ENCODE data around the gene PLD6.
A peak's percentile ranks its signal among the peaks of the same experiment; 100 is the strongest.
"Not testable (repeated sequence)": the region's sequence is repeated elsewhere in the genome, so short reads cannot be mapped to it uniquely, and the experiment has no call there.

The PLD6 gene

GRCh38 chr17:17206124-17206912, at the start of gene PLD6:
Gene PLD6 (minus strand): TSS chr17:17206333. CDS start chr17:17206286, 47 bp downstream.
- DNase-seq (ENCODE audit: low spot score), result peak; percentile 87

- DNase-seq (ENCODE audit: low spot score), result not testable (repeated sequence)
Observed at GRCh38 chr17:17255689-17256088, 49.6 kb upstream of the PLD6 start.

GRCh38 chr17:17254036-17254435, 47.9 kb upstream of the PLD6 start:
- DNase-seq (ENCODE audit: low spot score), result no peak

GRCh38 chr17:17253406-17253805, 47.3 kb upstream of the PLD6 start:
- no peak for DNase-seq (ENCODE audit: low spot score)

GRCh38 chr17:17252149-17252661, 46.1 kb upstream of the PLD6 start:
- no peak for DNase-seq (ENCODE audit: low spot score)

- no peak for DNase-seq (ENCODE audit: low spot score)
Observed at GRCh38 chr17:17246879-17247278, 40.7 kb upstream of the PLD6 start.

- no peak for DNase-seq (ENCODE audit: low spot score)
Observed at GRCh38 chr17:17243163-17243562, 37.0 kb upstream of the PLD6 start.

- DNase-seq (ENCODE audit: low spot score), result no peak
Observed at GRCh38 chr17:17242246-17242645, 36.1 kb upstream of the PLD6 start.

- DNase-seq (ENCODE audit: low spot score), result no peak
Observed at GRCh38 chr17:17241656-17242055, 35.5 kb upstream of the PLD6 start.

GRCh38 chr17:17239832-17240231, 33.7 kb upstream of the PLD6 start:
- no peak for DNase-seq (ENCODE audit: low spot score)

- DNase-seq (ENCODE audit: low spot score), result peak; percentile 87
Observed at GRCh38 chr17:17237026-17237799, 31.1 kb upstream of the PLD6 start, which contains the start of gene FLCN. Gene FLCN (minus strand): TSS chr17:17237168. CDS start chr17:17228137, 9,031 bp downstream.

GRCh38 chr17:17236295-17237025, 30.3 kb upstream of the PLD6 start:
- peak; percentile 19 for DNase-seq (ENCODE audit: low spot score)

GRCh38 chr17:17235212-17236174, 29.4 kb upstream of the PLD6 start:
- DNase-seq (ENCODE audit: low spot score), result no peak

GRCh38 chr17:17232303-17232621, 26.1 kb upstream of the PLD6 start:
- DNase-seq (ENCODE audit: low spot score), result no peak

GRCh38 chr17:17231621-17232302, 25.6 kb upstream of the PLD6 start:
- DNase-seq (ENCODE audit: low spot score), result no peak

GRCh38 chr17:17229416-17230384, 23.6 kb upstream of the PLD6 start:
- no peak for DNase-seq (ENCODE audit: low spot score)

- DNase-seq (ENCODE audit: low spot score), result no peak
Observed at GRCh38 chr17:17228521-17229279, 22.6 kb upstream of the PLD6 start.

All from LoVo (cell line).